Measurements from ENCODE around the gene PRXL2A. TPM values are rescaled to one million over a fixed set of nuclear protein-coding genes. Genes with fewer than 3 reads are reported as not detected.
"Not testable (repeated sequence)": the region's sequence is repeated elsewhere in the genome, so short reads cannot be mapped to it uniquely, and the experiment has no call there.

Gene PRXL2A
- total RNA-seq, 4 donors from 2014 or later: 21.7 to 64.6 (median 38.7) TPM

DNA sequence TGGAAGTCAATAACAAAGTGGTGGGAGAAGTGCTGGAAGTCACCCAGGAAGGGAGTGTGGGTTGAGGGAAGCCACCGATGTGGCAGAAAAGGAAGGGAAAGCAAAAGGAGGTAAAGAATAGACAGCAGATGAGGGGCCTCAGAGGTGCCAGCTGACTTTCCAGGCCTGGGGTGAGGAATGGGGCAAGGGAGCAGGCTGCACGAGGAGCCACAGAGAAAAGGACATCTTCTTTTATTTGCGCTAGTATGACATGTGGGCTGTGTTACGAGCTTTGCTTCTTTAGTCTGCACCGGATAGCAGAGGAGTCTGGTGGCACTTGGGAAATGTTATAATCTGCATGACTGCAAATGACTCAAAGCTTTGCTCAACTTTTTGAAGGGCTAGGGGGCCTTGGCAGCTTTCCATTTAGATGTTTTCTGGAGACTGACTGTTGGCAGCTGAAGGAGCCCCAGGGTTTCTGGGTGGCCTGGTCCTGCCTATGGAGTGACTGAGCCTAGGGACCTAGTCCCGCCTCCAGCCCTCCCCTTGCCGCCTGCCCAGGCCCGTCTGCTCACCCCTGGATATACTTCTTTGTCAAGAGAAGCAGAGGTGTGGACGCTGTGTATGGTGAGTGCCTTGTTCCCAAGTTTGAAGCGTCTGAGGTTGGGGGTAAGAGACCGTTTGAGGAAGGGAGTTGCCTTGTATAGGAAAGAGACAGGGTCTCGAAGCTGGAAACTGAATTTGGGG, 5.1 kb downstream of the PRXL2A start:
- Histone ChIP-seq H3K4me1 (peaks cover 48 to 88% (median 83%) of the 10 kb centered on the region in 4 donors), H3K27me3 (no peaks in the 10 kb centered on the region), H3K36me3 (no peaks in the 10 kb centered on the region), H3K27ac (peak overlapping the region; percentile 69 to 77 (median 72)), H3K9me3 (no peaks in the 10 kb centered on the region), H3K4me3 (no peak overlapping the region)
- no peak for TF ChIP-seq POLR2A (IDR thresholded peaks at IDR 0.05)
- in situ Hi-C loops (cut with MboI; ENCODE audit: low pct_ligation_motif_present in 1 of 4, low pct_unique_long_range_greater_than_20kb in 1 of 4, low sequenced_read_pairs in 3 of 4): no loop called here
- intact Hi-C loops (cut with DNase I; ENCODE audit: low total_unique reads): no loop called here
- no peak for DNase-seq
- WGBS, 2 donors (ENCODE audit: low coverage in 1 of 2): 69 to 78% methylated on average over 4 to 12 of the region's 12 CpGs

DNA sequence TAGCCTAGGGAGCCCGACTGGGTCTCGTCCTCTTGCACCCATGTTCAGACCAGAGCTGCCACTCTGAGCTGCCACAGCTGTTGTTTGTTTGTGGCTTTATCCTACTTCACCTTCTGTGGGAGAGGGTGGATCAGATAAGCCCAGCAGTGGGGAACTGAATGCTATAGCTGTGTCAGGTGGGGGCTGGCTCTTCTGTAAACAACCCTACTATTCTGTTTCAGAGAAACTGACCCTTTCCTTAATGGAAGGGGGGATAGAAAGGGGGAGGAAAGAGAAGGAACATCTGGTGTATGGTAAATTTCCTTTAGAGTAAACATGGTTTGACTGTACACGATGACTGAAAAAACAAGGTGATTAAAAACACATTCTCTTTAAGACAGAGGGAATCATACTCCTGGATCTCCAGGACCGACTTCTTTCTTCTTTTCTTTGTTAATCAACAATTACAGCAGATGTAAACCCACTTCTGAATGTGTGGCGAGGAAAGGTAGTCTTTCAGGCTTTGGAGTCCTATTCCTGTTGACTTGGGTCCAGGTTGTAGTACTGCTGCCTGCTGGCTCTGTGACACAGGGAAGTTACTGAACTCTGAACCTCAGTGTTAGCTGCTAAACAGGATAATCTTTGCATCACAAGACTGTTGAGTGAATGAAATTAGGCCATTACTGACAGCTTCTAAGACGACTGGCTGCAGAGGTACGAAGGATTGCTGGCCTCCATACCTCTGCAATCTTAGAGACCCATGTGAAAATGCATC, 6.0 kb downstream of the PRXL2A start:
- intact Hi-C loops (cut with DNase I; ENCODE audit: low total_unique reads) (no loop called here), in situ Hi-C loops (cut with MboI; ENCODE audit: low pct_ligation_motif_present in 1 of 4, low pct_unique_long_range_greater_than_20kb in 1 of 4, low sequenced_read_pairs in 3 of 4) (no loop called here)
- WGBS, 2 donors (ENCODE audit: low coverage in 1 of 2): 39 to 51% methylated on average over 3 to 7 of the region's 7 CpGs
- no peak overlapping the region for H3K4me3 ChIP-seq
- no peaks in the 10 kb centered on the region for H3K36me3 ChIP-seq
- no peaks in the 10 kb centered on the region for H3K27me3 ChIP-seq
- H3K27ac ChIP-seq: peak overlapping the region; percentile 69 to 77 (median 72)
- DNase-seq: peak; percentile 48
- TF ChIP-seq POLR2AphosphoS5 (IDR thresholded peaks at IDR 0.05) (peak in 1 of 3 donors; percentile 28), EP300 (IDR thresholded peaks at IDR 0.05; ENCODE audit: low read depth) (no peak)
- no peaks in the 10 kb centered on the region for H3K9me3 ChIP-seq
- H3K4me1 ChIP-seq: peaks cover 46 to 80% (median 74%) of the 10 kb centered on the region in 4 donors

DNA sequence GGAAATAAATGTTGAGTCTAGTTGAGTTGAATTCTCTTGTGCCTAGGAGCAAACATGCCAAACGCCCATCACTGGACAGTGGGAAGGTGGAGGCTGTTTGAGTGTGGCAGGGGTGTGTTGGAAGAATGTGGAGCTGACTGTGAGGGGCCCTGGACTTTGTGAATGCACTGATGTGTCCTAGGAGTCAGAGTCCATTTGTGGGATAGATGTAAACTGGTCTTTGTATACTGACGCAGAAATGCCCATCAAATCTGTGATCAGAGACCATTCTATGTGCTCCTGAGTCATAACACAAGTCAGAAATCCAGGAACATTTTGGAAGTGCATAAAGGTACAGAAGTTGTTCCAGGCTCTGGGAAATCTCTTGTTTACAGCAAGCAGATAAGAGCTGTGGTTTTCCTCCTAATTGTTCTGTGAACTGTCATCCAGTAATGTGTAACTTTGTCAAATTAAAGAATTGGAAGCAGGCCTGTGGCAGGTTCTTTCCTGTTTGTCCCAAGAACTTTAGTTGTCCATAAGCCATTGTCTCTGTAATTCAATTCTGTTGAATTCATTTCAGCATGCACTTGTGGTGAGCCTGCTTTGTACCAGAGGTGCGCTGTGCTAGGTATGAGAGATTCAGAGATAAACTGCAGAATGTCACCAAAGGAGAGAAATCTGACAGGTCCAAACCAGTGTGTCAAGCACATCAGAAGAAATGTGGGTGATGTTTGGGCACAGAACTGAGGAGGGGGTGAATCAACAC, 7.6 kb downstream of the PRXL2A start:
- intact Hi-C loops (cut with DNase I; ENCODE audit: low total_unique reads): no loop called here
- no peak for DNase-seq

DNA sequence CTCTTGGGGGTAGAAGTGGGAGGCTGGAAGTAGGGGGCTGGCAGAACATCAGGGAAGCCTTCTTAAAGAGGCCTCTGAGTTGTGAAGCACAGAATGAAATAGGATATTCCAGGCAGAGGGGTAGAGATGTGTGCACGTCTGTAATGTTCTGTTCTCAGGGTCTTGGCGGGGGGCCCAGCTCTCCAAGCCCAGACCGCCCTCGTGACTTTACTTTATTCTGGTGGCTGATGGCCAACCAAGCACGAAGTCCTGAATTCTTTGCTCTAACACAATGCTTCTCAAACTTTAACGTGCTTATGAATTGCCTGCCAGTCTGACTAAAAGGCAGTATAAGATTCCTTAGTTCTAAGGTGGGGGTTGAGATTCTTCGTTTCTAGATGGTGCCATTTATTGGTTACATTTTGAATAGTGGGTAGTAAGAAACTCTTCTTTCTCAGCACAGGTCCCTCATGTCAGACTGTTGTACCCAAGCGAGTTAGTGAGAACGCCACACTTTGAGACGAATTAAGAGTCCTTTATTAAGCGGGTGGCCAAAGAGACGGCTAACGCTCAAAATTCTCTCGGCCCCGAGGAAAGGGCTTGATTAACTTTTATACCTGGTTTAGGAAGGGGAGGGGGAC, 8.2 kb downstream of the PRXL2A start:
- peaks cover 29 to 58% (median 52%) of the 10 kb centered on the region in 4 donors for H3K4me1 ChIP-seq

More for the DNA sequence above, 7.6 kb downstream of the PRXL2A start:
- 60 to 69% methylated on average over 2 to 3 of the region's 3 CpGs for WGBS, 2 donors (ENCODE audit: low coverage in 1 of 2)
- H3K27ac ChIP-seq: peak overlapping the region; percentile 69 to 77 (median 72)
- H3K36me3 ChIP-seq: peaks cover 0 to under 1% (median 0%) of the 10 kb centered on the region in 4 donors
- H3K27me3 ChIP-seq: no peaks in the 10 kb centered on the region
- in situ Hi-C loops (cut with MboI; ENCODE audit: low pct_ligation_motif_present in 1 of 4, low pct_unique_long_range_greater_than_20kb in 1 of 4, low sequenced_read_pairs in 3 of 4): no loop called here
- H3K9me3 ChIP-seq: no peaks in the 10 kb centered on the region
- TF ChIP-seq POLR2A (IDR thresholded peaks at IDR 0.05): no peak
- TF ChIP-seq, protein P1, sequence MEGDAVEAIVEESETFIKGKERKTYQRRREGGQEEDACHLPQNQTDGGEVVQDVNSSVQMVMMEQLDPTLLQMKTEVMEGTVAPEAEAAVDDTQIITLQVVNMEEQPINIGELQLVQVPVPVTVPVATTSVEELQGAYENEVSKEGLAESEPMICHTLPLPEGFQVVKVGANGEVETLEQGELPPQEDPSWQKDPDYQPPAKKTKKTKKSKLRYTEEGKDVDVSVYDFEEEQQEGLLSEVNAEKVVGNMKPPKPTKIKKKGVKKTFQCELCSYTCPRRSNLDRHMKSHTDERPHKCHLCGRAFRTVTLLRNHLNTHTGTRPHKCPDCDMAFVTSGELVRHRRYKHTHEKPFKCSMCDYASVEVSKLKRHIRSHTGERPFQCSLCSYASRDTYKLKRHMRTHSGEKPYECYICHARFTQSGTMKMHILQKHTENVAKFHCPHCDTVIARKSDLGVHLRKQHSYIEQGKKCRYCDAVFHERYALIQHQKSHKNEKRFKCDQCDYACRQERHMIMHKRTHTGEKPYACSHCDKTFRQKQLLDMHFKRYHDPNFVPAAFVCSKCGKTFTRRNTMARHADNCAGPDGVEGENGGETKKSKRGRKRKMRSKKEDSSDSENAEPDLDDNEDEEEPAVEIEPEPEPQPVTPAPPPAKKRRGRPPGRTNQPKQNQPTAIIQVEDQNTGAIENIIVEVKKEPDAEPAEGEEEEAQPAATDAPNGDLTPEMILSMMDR (IDR thresholded peaks at IDR 0.05): no peak
- no peak for TF ChIP-seq POLR2AphosphoS5 (IDR thresholded peaks at IDR 0.05)
- TF ChIP-seq EP300 (IDR thresholded peaks at IDR 0.05; ENCODE audit: low read depth): no peak
- H3K4me3 ChIP-seq: no peak overlapping the region
- peaks cover 36 to 64% (median 59%) of the 10 kb centered on the region in 4 donors for H3K4me1 ChIP-seq

DNA sequence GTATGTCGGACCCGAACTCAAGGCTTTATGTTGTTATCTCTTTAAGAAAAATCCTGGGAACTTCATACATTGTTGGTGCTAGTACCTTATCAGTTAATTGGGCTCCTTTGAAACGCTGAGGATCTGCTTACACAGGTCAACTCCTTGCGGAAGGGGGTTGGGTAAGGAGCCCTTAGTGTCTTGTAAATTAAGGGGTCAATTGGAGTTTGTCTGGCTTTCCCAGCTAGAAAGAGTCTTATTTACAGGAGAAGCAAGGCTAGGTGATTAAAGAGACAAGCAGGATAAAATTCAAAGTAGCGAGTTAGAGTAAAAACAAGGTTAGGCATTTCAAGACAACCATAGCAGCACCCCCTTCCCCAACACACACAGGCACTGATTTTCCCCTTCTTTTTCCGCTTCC, 8.9 kb downstream of the PRXL2A start:
- intact Hi-C loops (cut with DNase I; ENCODE audit: low total_unique reads); H3K9me3 ChIP-seq; H3K27me3 ChIP-seq; H3K36me3 ChIP-seq; in situ Hi-C loops (cut with MboI; ENCODE audit: low pct_ligation_motif_present in 1 of 4, low pct_unique_long_range_greater_than_20kb in 1 of 4, low sequenced_read_pairs in 3 of 4); DNase-seq; H3K4me3 ChIP-seq; H3K27ac ChIP-seq: not testable (repeated sequence)
- H3K4me1 ChIP-seq: peaks cover 29 to 55% (median 45%) of the 10 kb centered on the region in 4 donors
- WGBS, 2 donors (ENCODE audit: low coverage in 1 of 2): 76 to 80% methylated on average over 5 to 6 of the region's 6 CpGs

More for the DNA sequence above, 8.2 kb downstream of the PRXL2A start:
- DNase-seq: peak; percentile 41
- Histone ChIP-seq H3K9me3 (no peaks in the 10 kb centered on the region), H3K27me3 (no peaks in the 10 kb centered on the region), H3K4me3 (no peak overlapping the region), H3K36me3 (peaks cover 0 to 3% (median 0%) of the 10 kb centered on the region in 4 donors), H3K27ac (peak overlapping the region; percentile 69 to 77 (median 72))
- 65 to 87% methylated on average over 11 to 15 of the region's 15 CpGs for WGBS, 2 donors (ENCODE audit: low coverage in 1 of 2)
- TF ChIP-seq EP300 (IDR thresholded peaks at IDR 0.05; ENCODE audit: low read depth) (no peak), POLR2AphosphoS5 (IDR thresholded peaks at IDR 0.05) (no peak), POLR2A (IDR thresholded peaks at IDR 0.05) (no peak)
- TF ChIP-seq, protein P1 (IDR thresholded peaks at IDR 0.05): no peak
- in situ Hi-C loops (cut with MboI; ENCODE audit: low pct_ligation_motif_present in 1 of 4, low pct_unique_long_range_greater_than_20kb in 1 of 4, low sequenced_read_pairs in 3 of 4): no loop called here
- intact Hi-C loops (cut with DNase I; ENCODE audit: low total_unique reads): no loop called here
